ENCODE data around the gene CIP2A. TPM values are rescaled to one million over a fixed set of nuclear protein-coding genes. Genes with fewer than 3 reads are reported as not detected.

CIP2A gene
- total RNA-seq, 1 experiment from 2014 or later, result 34.2 TPM

DNA sequence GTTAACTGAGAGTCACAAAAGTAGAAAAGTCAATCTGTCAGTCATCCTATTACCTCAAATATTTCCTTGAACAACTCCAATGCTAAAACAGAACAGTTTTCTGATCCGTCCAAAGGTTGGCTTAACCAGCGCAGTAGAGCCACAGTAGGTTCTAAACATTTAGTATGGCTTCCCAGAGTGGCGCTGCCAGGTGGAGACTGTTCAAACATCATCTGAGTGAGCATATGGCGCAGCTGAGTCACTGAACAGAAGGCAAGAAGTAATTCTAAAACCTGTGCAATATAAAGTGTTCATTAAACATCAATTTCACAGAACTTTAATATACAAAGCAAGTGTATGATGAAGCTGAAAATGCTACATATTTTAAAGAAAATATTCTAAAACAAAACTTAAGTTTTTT, 19.9 kb downstream of the CIP2A start:
- no peaks in the 10 kb centered on the region for H3K4me1 Mint-ChIP-seq
- DNase-seq, result no peak

More for the DNA sequence above, 19.9 kb downstream of the CIP2A start:
- no peak overlapping the region for H2BK12ac ChIP-seq (ENCODE audit: insufficient read length, low read depth, low read length)
- H2BK15ac ChIP-seq (ENCODE audit: low read depth, low read length), result no peak overlapping the region
- Mint-ChIP-seq H3K36me3 (ENCODE audit: insufficient read depth in 1 of 3, low read depth in 3 of 3) (peaks cover 10 to 40% (median 32%) of the 10 kb centered on the region in 3 experiments; a peak in 6 of 7 replicates), H3K4me3 (no peak overlapping the region), H3K27ac (no peak overlapping the region), H3K27me3 (ENCODE audit: low read depth) (no peaks in the 10 kb centered on the region), H3K9me3 (no peaks in the 10 kb centered on the region)
- no peak overlapping the region for H3K18ac ChIP-seq (ENCODE audit: insufficient read length, low read depth, low read length)
- H3K4me2 ChIP-seq (ENCODE audit: insufficient read depth, insufficient read length, low read length), result no peak overlapping the region
- no peak overlapping the region for H2AK5ac ChIP-seq (ENCODE audit: insufficient read length, low read length)
- no peaks in the 10 kb centered on the region for H3K9me3 ChIP-seq (ENCODE audit: control insufficient read depth, low read depth, low read length)
- no peak overlapping the region for H2BK5ac ChIP-seq (ENCODE audit: insufficient read length, low read length)
- no peak overlapping the region for H3K9ac ChIP-seq (ENCODE audit: extremely low read depth, insufficient read length, low read length)
- H3K4ac ChIP-seq (ENCODE audit: low read depth, low read length), result no peak overlapping the region
- H2BK120ac ChIP-seq (ENCODE audit: low read depth, low read length, poor library complexity, severe bottlenecking), result no peak overlapping the region
- no peaks in the 10 kb centered on the region for H3K23me2 ChIP-seq (ENCODE audit: insufficient read length, low read depth, low read length, poor library complexity, severe bottlenecking)
- no peaks in the 10 kb centered on the region for H3K79me2 ChIP-seq (ENCODE audit: insufficient read depth, low read length)
- H3K56ac ChIP-seq (ENCODE audit: insufficient read length, low read depth, low read length), result no peak overlapping the region
- H3K23ac ChIP-seq (ENCODE audit: insufficient read length, low read depth, low read length), result no peak overlapping the region
- TF ChIP-seq, protein P1, sequence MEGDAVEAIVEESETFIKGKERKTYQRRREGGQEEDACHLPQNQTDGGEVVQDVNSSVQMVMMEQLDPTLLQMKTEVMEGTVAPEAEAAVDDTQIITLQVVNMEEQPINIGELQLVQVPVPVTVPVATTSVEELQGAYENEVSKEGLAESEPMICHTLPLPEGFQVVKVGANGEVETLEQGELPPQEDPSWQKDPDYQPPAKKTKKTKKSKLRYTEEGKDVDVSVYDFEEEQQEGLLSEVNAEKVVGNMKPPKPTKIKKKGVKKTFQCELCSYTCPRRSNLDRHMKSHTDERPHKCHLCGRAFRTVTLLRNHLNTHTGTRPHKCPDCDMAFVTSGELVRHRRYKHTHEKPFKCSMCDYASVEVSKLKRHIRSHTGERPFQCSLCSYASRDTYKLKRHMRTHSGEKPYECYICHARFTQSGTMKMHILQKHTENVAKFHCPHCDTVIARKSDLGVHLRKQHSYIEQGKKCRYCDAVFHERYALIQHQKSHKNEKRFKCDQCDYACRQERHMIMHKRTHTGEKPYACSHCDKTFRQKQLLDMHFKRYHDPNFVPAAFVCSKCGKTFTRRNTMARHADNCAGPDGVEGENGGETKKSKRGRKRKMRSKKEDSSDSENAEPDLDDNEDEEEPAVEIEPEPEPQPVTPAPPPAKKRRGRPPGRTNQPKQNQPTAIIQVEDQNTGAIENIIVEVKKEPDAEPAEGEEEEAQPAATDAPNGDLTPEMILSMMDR (conservative IDR thresholded peaks at IDR 0.05), result no peak
- H4K5ac ChIP-seq (ENCODE audit: insufficient read length, low read depth, low read length), result no peak overlapping the region
- no peaks in the 10 kb centered on the region for H3K27me3 ChIP-seq (ENCODE audit: insufficient read depth, low read length)
- H2AFZ ChIP-seq (ENCODE audit: low read length), result no peak overlapping the region
- no CpG with 5 or more reads among the region's 4 CpGs for WGBS (ENCODE audit: extremely low coverage, insufficient read length, low lambda C conversion rate)
- H4K8ac ChIP-seq (replicated peaks; ENCODE audit: insufficient read length, low read depth, low read length), result no peak overlapping the region
- no peaks in the 10 kb centered on the region for H4K20me1 ChIP-seq (ENCODE audit: control insufficient read depth, insufficient read depth, insufficient read length)
- H3K14ac ChIP-seq (ENCODE audit: insufficient read depth, low read length), result no peak overlapping the region
- no peak overlapping the region for H2BK20ac ChIP-seq (ENCODE audit: low read depth, low read length, poor library complexity, severe bottlenecking)
- no peak overlapping the region for H4K91ac ChIP-seq (ENCODE audit: insufficient read length, low read depth, low read length)
- H3K79me1 ChIP-seq (ENCODE audit: insufficient read depth, low read depth, low read length, poor library complexity, severe bottlenecking), result no peaks in the 10 kb centered on the region
- H3K4me1 ChIP-seq (ENCODE audit: insufficient read depth, low read length), result no peaks in the 10 kb centered on the region
- no peak overlapping the region for H3K27ac ChIP-seq (ENCODE audit: insufficient read length, low read depth, low read length)
- H3T11ph ChIP-seq (ENCODE audit: low read length), result no peak overlapping the region
